Breast epithelium (tissue), 3 donors: ENCODE measurements around the gene RUNDC3A.

Experiments used
- POLR2A ChIP-seq: fragments of 450-650 bp; IDR thresholded peaks from one replicate; pipeline ENCODE4 v1.6.1; 2016; ENCODE audit warnings: antibody characterized with exemption, mild to moderate bottlenecking, moderate library complexity
- POLR2AphosphoS5 ChIP-seq, 3 donors: sonication (generic); formaldehyde crosslinking; IDR thresholded peaks; one replicate each; pipeline ENCODE4 v1.6.1; 2017; ENCODE audit warnings: antibody characterized with exemption in 3 of 3
- TF ChIP-seq, protein P1 (sequence below), 3 donors: fragments of 450-650 bp; IDR thresholded peaks; one replicate each; pipeline ENCODE4 v1.5.1; 2016 to 2017; ENCODE audit warnings: antibody characterized with exemption in 3 of 3, mild to moderate bottlenecking in 3 of 3, moderate library complexity in 3 of 3

DNA sequence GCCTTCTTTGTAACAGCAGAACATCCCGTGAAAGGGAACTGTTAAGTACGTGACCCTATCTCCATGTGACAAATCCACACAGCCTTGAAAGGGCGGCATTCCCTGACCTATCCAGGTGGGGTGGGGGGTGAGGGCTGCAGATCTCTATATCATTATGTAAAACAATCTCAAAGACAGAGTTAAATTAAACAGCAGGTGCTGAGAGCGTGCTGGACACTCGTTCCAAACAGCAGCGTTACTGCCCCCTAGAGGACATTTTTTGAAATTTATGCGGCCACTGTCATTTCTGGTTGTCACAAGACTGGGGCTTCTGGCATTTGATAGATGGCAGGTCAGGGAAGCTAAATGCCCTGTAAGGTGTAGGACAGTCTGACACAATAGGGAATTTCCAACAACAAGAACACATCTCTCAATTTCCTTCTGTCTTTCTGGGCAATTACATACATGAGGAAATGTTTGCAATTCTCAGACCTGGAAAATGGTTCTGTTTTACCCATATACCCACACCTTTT is 22.9 kb downstream of the RUNDC3A start:
- TF ChIP-seq POLR2A, result no peak
- TF ChIP-seq, protein P1, sequence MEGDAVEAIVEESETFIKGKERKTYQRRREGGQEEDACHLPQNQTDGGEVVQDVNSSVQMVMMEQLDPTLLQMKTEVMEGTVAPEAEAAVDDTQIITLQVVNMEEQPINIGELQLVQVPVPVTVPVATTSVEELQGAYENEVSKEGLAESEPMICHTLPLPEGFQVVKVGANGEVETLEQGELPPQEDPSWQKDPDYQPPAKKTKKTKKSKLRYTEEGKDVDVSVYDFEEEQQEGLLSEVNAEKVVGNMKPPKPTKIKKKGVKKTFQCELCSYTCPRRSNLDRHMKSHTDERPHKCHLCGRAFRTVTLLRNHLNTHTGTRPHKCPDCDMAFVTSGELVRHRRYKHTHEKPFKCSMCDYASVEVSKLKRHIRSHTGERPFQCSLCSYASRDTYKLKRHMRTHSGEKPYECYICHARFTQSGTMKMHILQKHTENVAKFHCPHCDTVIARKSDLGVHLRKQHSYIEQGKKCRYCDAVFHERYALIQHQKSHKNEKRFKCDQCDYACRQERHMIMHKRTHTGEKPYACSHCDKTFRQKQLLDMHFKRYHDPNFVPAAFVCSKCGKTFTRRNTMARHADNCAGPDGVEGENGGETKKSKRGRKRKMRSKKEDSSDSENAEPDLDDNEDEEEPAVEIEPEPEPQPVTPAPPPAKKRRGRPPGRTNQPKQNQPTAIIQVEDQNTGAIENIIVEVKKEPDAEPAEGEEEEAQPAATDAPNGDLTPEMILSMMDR (IDR thresholded peaks at IDR 0.05), result peak; percentile 70 to 73 (median 73)
- TF ChIP-seq POLR2AphosphoS5 (IDR thresholded peaks at IDR 0.05), result peak in 1 of 3 donors; percentile 18
